NOMO-1 (cell line): ENCODE results near the gene KAT6B.
"Not testable (repeated sequence)": the region's sequence is repeated elsewhere in the genome, so short reads cannot be mapped to it uniquely, and the experiment has no call there.

Experiments used
- DNase-seq, 2 experiments: peaks; one replicate each; lab custom pipeline; 2025; ENCODE audit not compliant: unreplicated experiment in 2 of 2; lab: John Stamatoyannopoulos, UW

KAT6B gene

DNA sequence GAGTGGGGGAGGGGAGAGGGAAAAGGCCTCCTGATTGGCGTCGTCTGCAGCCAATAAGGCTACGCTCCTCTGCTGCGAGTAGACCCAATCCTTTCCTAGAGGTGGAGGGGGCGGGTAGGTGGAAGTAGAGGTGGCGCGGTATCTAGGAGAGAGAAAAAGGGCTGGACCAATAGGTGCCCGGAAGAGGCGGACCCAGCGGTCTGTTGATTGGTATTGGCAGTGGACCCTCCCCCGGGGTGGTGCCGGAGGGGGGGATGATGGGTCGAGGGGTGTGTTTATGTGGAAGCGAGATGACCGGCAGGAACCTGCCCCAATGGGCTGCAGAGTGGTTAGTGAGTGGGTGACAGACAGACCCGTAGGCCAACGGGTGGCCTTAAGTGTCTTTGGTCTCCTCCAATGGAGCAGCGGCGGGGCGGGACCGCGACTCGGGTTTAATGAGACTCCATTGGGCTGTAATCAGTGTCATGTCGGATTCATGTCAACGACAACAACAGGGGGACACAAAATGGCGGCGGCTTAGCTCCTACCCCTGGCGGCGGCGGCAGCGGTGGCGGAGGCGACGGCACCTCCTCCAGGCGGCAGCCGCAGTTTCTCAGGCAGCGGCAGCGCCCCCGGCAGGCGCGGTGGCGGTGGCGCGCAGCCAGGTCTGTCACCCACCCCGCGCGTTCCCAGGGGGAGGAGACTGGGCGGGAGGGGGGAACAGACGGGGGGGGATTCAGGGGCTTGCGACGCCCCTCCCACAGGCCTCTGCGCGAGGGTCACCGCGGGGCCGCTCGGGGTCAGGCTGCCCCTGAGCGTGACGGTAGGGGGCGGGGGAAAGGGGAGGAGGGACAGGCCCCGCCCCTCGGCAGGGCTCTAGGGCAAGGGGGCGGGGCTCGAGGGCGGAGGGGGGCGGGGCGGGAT, at the start of gene KAT6B:
Gene KAT6B, plus strand, starts transcription at position 459 of the 903 bp plus-strand sequence. CDS start 16,258 bp downstream, outside the sequence.
- peak; percentile 99 for DNase-seq

GRCh38 chr10:74778436-74779094, 47.8 kb upstream of the KAT6B start:
- DNase-seq, result no peak

- DNase-seq, result not testable (repeated sequence)
Measured at GRCh38 chr10:74781870-74782269, 44.5 kb upstream of the KAT6B start.

GRCh38 chr10:74784462-74784861, 41.9 kb upstream of the KAT6B start:
- no peak for DNase-seq

DNA sequence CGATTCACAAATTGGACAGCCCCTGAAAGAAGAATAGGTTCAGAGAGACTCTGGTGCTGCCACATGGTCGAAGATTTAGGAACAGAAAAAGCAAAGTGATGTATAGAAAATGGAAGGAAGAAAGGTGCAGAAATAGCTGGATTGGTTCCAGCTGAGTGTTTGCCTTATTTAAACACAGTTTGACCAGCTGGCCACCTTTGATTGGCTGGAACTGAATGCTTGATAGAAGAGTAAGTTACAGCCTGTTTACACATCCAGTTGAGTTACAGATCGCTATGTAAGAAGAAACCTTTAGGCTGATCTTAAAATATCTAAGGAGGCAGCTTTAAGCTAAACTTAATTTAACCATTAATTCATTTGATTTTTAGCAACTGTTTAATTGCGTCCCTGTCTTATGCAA, 40.3 kb upstream of the KAT6B start:
- DNase-seq, result no peak

- DNase-seq, result no peak
Measured at GRCh38 chr10:74787457-74787856, 38.9 kb upstream of the KAT6B start.

- not testable (repeated sequence) for DNase-seq
Measured at GRCh38 chr10:74791979-74792378, 34.4 kb upstream of the KAT6B start.

DNA sequence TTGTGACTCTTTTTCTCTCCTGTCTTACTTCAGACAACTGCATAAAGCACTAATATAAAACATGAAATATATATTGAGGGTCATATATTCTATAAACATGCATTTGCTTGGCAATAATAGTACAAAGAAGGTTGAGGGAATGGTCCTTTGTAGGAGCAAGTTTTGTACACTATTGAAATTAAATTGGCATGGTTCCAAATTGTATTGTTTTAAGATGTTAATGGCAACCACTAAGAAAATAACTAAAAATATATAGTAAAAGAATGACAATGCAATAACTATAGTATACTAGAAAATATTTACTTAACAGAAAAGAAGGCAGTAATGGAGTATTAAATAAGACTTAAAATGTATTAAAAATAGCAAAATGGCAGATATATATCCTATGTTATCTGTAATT, 33.7 kb upstream of the KAT6B start:
- DNase-seq, result no peak

- DNase-seq, result not testable (repeated sequence)
Measured at GRCh38 chr10:74793240-74793639, 33.2 kb upstream of the KAT6B start.

DNA sequence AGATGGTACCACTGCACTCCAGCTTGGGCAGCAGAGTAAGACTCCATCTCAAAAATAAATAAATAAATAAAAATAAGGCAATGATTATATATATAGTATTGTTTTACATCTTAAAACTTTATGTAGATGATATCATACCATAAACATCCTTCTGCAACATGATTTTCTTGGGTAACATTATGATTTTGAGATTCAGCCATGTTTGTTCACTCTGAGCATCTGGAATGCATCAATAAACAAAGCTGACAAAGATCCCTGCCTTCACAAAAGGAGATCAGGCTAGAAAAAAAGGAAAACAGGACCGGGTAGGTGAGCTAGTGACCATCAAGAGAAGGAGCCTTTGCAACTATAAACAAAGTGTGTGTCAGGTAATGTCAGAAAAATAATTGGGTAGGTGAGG, 31.9 kb upstream of the KAT6B start:
- no peak for DNase-seq

DNA sequence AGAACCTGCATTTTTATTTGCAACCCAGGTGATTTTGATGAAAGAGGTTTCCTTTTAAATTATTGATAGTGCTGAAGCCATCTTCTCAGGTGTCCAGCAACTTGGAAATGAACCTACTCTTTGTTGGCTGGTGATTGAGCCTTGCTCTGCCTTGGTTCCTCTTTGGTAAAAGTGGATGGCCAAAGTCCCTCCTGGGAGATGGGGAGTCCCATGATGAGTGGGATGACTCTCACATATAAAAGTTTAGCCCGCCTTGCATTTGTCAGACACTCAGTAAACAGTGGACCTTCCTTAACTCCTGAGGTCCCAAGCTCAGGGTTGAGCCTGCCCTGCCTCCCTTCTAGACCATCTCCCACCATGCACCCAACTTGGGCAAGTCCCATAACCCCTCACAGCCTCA, 28.9 kb upstream of the KAT6B start:
- no peak for DNase-seq

DNA sequence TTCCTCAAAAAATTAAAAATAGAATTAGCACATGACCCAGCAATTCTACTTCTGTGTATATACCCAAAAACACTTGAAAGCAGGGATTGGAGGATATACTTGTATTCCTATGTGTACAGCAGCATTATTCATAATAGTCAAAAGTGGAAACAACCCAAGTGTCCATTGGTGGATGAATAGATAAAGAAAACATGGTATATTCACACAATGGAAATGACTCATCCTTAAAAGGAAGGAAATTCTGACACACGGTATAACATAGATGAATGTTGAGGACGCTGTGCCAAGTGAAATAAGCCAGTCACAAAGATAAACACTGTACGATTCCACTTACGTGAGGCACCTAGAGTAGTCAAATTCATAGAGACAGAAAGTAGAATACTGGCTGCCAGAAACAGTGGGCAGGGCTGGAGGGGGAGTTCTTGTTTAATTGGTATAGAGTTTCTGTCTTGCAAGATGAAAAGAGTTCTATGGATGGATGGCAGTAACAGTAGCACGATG, 26.6 kb upstream of the KAT6B start:
- DNase-seq, result peak in 1 of 2 experiments; percentile 20

GRCh38 chr10:74801447-74801846, 25.0 kb upstream of the KAT6B start:
- DNase-seq, result no peak

- no peak for DNase-seq
Measured at GRCh38 chr10:74808501-74808900, 17.9 kb upstream of the KAT6B start.

DNA sequence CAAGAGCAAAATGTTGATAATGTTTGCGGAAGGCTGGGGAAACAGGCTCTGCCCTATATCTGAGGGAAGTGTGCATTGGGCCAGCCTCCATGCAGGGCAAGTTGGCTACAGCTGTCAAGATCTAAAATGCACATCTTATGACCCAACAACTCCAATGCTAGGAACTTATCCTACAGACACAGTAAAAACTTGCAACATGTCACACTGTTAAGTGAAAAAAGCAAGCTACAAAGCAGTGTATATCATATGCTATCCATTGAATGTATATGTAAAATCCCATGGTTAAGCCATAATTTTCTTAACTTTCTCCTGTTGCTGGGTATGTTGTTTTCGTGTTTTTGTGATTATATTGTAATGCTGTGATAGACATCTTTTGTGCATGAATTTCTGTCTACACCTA, 16.3 kb upstream of the KAT6B start:
- no peak for DNase-seq

- no peak for DNase-seq
Measured at GRCh38 chr10:74813381-74814259, 12.8 kb upstream of the KAT6B start.

GRCh38 chr10:74814797-74815196, 11.6 kb upstream of the KAT6B start:
- no peak for DNase-seq

DNA sequence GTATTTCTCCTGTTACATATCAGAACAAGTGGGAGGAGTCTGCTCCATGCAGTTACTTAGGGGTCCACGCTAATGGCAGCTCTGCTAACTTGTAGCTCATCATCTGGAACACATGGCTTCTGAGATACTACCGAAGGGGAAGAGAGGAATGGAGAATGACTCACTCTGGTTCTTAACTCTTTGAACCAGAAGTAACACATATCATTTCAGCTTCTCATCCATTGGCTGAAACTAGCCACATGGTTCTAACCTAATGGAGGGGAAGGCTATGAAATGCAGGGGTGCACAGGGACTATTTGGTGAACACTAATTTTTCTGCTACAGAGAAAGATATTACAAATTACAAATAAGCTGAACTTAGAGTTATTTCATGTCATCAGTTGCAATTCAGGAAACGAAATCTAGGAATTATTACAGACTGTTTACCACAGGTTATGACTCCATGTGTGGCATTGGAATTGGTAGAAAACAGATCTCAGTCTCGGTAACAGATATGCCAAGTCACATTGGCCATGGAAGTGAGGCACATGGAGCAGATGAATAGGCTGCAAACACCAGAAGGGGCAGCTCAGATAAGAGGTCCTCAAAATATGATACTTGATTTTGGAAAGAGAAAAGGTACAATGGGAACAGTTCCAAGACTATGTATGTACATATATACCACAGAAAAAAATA, 9.4 kb upstream of the KAT6B start:
- no peak for DNase-seq

- no peak for DNase-seq
Measured at GRCh38 chr10:74821501-74821900, 4.9 kb upstream of the KAT6B start.

DNA sequence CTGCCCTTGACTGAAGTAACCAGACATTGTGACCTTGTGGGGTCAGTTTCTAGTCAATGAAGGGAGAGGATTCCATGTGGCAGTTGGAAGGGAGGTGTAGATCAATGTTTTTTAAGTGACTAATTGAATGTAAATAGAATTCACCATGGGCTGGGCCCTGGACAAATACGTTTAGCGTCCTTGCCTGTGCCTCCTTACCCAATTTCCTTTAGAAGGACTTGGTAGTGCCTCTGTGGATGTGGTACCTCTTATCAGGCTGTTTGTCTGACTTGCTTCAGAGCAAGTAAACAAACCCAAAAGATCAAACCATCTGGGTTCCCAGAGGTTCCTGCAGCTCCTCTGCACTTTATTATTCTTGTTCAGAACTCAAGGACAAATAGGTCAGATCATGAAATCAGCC, 4.3 kb upstream of the KAT6B start:
- peak in 1 of 2 experiments; percentile 51 for DNase-seq
